K562 (cell line): ENCODE results near the gene PRAC1. TPM values are rescaled to one million over a fixed set of nuclear protein-coding genes. Genes with fewer than 3 reads are reported as not detected.

Experiments
- ATAC-seq: fragments of 200-7000 bp; cut with Tn5 transposase; 3 replicates; pipeline ENCODE4 v1.9.1; 2020; ENCODE audit warnings: moderate library complexity
- BruUV-seq: library from RNA; stranded (reverse); fragments of 400-500 nt; replicated peaks from 2 replicates; lab custom pipeline; 2021; lab: Mats Ljungman, UMichigan
- CTCF ChIA-PET: fragments of 300-600 bp; formaldehyde crosslinking; extraction: SDS; loops from one replicate; lab custom pipeline; 2021; ENCODE audit warnings: low intra/inter-chr PET ratio; lab: Yijun Ruan, JAX
- POLR2A ChIA-PET: fragments of 300-600, 350-650 bp; sonication (Branson Sonifier 250); formaldehyde crosslinking; extraction: SDS; loops from one replicate; lab custom pipeline; 2021; ENCODE audit warnings: antibody characterized with exemption, inconsistent platforms; lab: Yijun Ruan, JAX
- DNase-seq, 4 experiments: peaks; one replicate each; pipeline versions ENCODE4 v3.0.0 to v3.0.0-alpha.2; 2011 to 2018; ENCODE audit warnings: low spot score in 3 of 4, mixed read lengths in 3 of 4; ENCODE audit errors: extremely low read depth in 1 of 4
- FAIRE-seq: peaks from 2 replicates; lab custom pipeline; 2011; peaks lifted over from hg19 to GRCh38; lab: Jason Lieb, UNC
- H2AFZ ChIP-seq: 2 replicates; pipeline ENCODE4 v1.6.0; 2011; ENCODE audit warnings: low read depth, low read length, control low read depth, inconsistent platforms
- H3K27ac ChIP-seq: fragments of 200-600 bp; 3 replicates; pipeline ENCODE4 v1.8.0; 2011; ENCODE audit warnings: low read depth, mild to moderate bottlenecking, control low read depth, inconsistent platforms, low read length, moderate library complexity, mixed read lengths; ENCODE audit errors: extremely low read depth
- H3K27me3 ChIP-seq, 2 experiments: fragments of 300-600 bp in 1 of 2; 2 replicates in 1 of 2; 3 replicates in 1 of 2; pipeline versions ENCODE4 v1.6.0 to v1.8.0; 2011; ENCODE audit warnings: inconsistent platforms in 2 of 2, low read length in 2 of 2, mild to moderate bottlenecking in 1 of 2, mixed read lengths in 1 of 2, moderate library complexity in 1 of 2; ENCODE audit not compliant: control insufficient read depth in 2 of 2, insufficient read depth in 2 of 2
- H3K36me3 ChIP-seq: fragments of 300-600 bp; 3 replicates; pipeline ENCODE4 v1.8.0; 2011; ENCODE audit warnings: mild to moderate bottlenecking, low read length, inconsistent platforms; ENCODE audit not compliant: control insufficient read depth, insufficient read depth
- H3K4me1 ChIP-seq, 2 experiments: fragments of 200-600 bp in 1 of 2; replicated peaks in 1 of 2; 2 replicates in 1 of 2; 3 replicates in 1 of 2; pipeline versions ENCODE4 v1.5.1 to v1.8.0; 2011; ENCODE audit warnings: inconsistent platforms in 2 of 2, low read length in 2 of 2, mild to moderate bottlenecking in 1 of 2, mixed read lengths in 1 of 2, moderate library complexity in 1 of 2; ENCODE audit not compliant: control insufficient read depth in 2 of 2, insufficient read depth in 2 of 2
- H3K4me2 ChIP-seq: 2 replicates; pipeline ENCODE4 v1.6.1; 2011; ENCODE audit warnings: low read length, control low read depth, inconsistent platforms, mixed read lengths; ENCODE audit not compliant: insufficient read depth
- H3K4me3 ChIP-seq: fragments of 200-600 bp; sonication (generic), shearing (Covaris generic); 2 replicates; pipeline ENCODE4 v1.5.1; 2016; ENCODE audit warnings: control low read depth, inconsistent platforms
- H3K79me2 ChIP-seq: fragments of 200-600 bp; 3 replicates; pipeline ENCODE4 v1.8.0; 2011; ENCODE audit warnings: low read length, inconsistent platforms; ENCODE audit not compliant: control insufficient read depth, insufficient read depth
- H3K9ac ChIP-seq, 2 experiments: 2 replicates each; pipeline versions ENCODE4 v1.6.0 to v1.6.1; 2011; ENCODE audit warnings: low read depth in 2 of 2, low read length in 2 of 2, control low read depth in 1 of 2, inconsistent platforms in 1 of 2, mild to moderate bottlenecking in 1 of 2, mixed read lengths in 1 of 2; ENCODE audit not compliant: insufficient read depth in 1 of 2
- H3K9me1 ChIP-seq: one replicate; pipeline ENCODE4 v1.6.0; 2011; ENCODE audit warnings: inconsistent platforms, mild to moderate bottlenecking, low read length, moderate library complexity; ENCODE audit not compliant: control insufficient read depth, insufficient read depth
- H3K9me3 ChIP-seq: replicated peaks from 2 replicates; pipeline ENCODE4 v1.5.1; 2011; ENCODE audit warnings: low read depth, low read length, inconsistent platforms; ENCODE audit not compliant: control insufficient read depth, insufficient read depth
- H4K20me1 ChIP-seq: replicated peaks from 2 replicates; pipeline ENCODE4 v1.6.1; 2011; ENCODE audit warnings: low read length, inconsistent platforms, mixed read lengths; ENCODE audit not compliant: control insufficient read depth, insufficient read depth
- BMI1 ChIP-seq: fragments of 150-350 bp; IDR thresholded peaks from 2 replicates; pipeline ENCODE4 v1.6.1; 2014; ENCODE audit warnings: low read length
- CBX2 ChIP-seq: fragments of 200-600 bp; sonication (generic); IDR thresholded peaks from one replicate; pipeline ENCODE4 v1.6.1; 2012; ENCODE audit warnings: mild to moderate bottlenecking, low read length, inconsistent platforms; ENCODE audit not compliant: insufficient read depth, poor library complexity, severe bottlenecking
- ETS1 ChIP-seq: conservative IDR thresholded peaks from 2 replicates; pipeline ENCODE4 v1.6.1; 2011; ENCODE audit warnings: low read depth, mild to moderate bottlenecking, low read length; ENCODE audit not compliant: control insufficient read depth
- EWSR1 ChIP-seq: fragments of 450-650 bp; IDR thresholded peaks from 2 replicates; pipeline ENCODE4 v1.6.1; 2018; ENCODE audit warnings: borderline replicate concordance, mild to moderate bottlenecking, low read depth, moderate library complexity; ENCODE audit not compliant: partially characterized antibody
- JUND ChIP-seq, 2 experiments: IDR thresholded peaks; 2 replicates in 1 of 2; 3 replicates in 1 of 2; pipeline ENCODE4 v1.6.1; 2011; ENCODE audit warnings: borderline replicate concordance in 2 of 2, low read depth in 2 of 2, low read length in 2 of 2, improper control_type of control experiment in 1 of 2, missing biosample characterization in 1 of 2, missing genetic modification characterization in 1 of 2, missing genetic modification reagents in 1 of 2
- PHB ChIP-seq: fragments of 250-450 bp; sonication (Bioruptor Pico); IDR thresholded peaks from 2 replicates; pipeline ENCODE4 v1.5.0; 2021
- RREB1 ChIP-seq: fragments of 250-450 bp; sonication (Bioruptor Pico); IDR thresholded peaks from 2 replicates; pipeline ENCODE4 v1.4.0; 2020
- ZFP36 ChIP-seq: fragments of 150-350 bp; IDR thresholded peaks from 2 replicates; pipeline ENCODE4 v1.6.1; 2018; ENCODE audit warnings: low read length, low read depth; ENCODE audit not compliant: partially characterized antibody
- ZNF695 ChIP-seq: fragments of 450-650 bp; formaldehyde crosslinking; IDR thresholded peaks from 2 replicates; pipeline ENCODE4 v1.4.0; 2020; ENCODE audit warnings: mild to moderate bottlenecking, moderate library complexity
- ZNF740 ChIP-seq, 3 experiments: fragments of 200-800 bp in 1 of 3; sonication (Bioruptor generic) in 1 of 3; sonication (generic) in 1 of 3; formaldehyde crosslinking in 1 of 3; IDR thresholded peaks; 2 replicates each; pipeline versions ENCODE4 v1.6.1 to v1.8.0; 2016 to 2022; ENCODE audit warnings: mild to moderate bottlenecking in 2 of 3, missing compliant biosample characterization in 2 of 3, missing genetic modification characterization in 2 of 3, missing genetic modification reagents in 1 of 3
- WGBS: fragments of 100-300 bp; shearing (Covaris generic); methylation state at CpG from one replicate; pipeline ENCODE4 v1.1.6; 2016; ENCODE audit warnings: low coverage, mixed read lengths; ENCODE audit not compliant: insufficient coverage; ENCODE audit errors: missing lambda C conversion rate; 5-methylcytosine and 5-hydroxymethylcytosine counted together
- in situ Hi-C: fragments of 300-500 bp; cut with MboI; formaldehyde crosslinking; loops from 4 replicates; pipeline ENCODE4 v1.15.0; 2018; ENCODE audit warnings: inconsistent platforms, mixed read lengths
- intact Hi-C: fragments of 100-400 bp; cut with micrococcal nuclease; formaldehyde crosslinking; loops from 2 replicates; pipeline ENCODE4 v1.14.2; 2022
- polyA plus RNA-seq, 8 experiments: library from polyadenylated mRNA; depleted of rRNA in 4 of 8; stranded (reverse) in 5 of 8; unstranded in 3 of 8; fragments of >200 nt; fragmentation: Nextera tagmentation in 2 of 8; fragmentation: Illumina TruSeq in 1 of 8; extraction: Ambion mirVana in 2 of 8; extraction: Trizol in 1 of 8; gene quantifications; 2 replicates each; pipeline versions ENCODE4 v1.2.1 to v1.2.3, GENCODE V29; 2011 to 2014; ENCODE audit warnings: inconsistent platforms in 1 of 8, missing spikeins in 1 of 8
- total RNA-seq, 7 experiments: library from RNA; depleted of rRNA in 6 of 7; stranded (reverse); fragments of >200 nt in 6 of 7; fragmentation: Illumina TruSeq in 2 of 7; extraction: Trizol in 2 of 7; gene quantifications; 2 replicates each; pipeline versions ENCODE4 v1.2.1 to v1.2.3, GENCODE V29; 2011 to 2021; ENCODE audit warnings: low replicate concordance in 1 of 7

PRAC1 gene
- total and polyA plus RNA-seq, 9 of the 15 experiments (the other 6 are each of a cell fraction or from before 2014, with no cell fraction given) = not detected

GRCh38 chr17:48747445-48748363 lies 25.4 kb upstream of the PRAC1 start:
- Histone ChIP-seq H3K9me3 (no peaks in the 10 kb centered on the region), H3K4me2 (no peak overlapping the region), H3K9ac (no peak overlapping the region), H3K36me3 (no peaks in the 10 kb centered on the region), H4K20me1 (0 out of 2 replicates have a peak, but pooled peaks cover 7% of the 10 kb centered on the region), H3K4me1 (peaks cover 0 to 12% of the 10 kb centered on the region in 2 experiments; a peak in 1 of 5 replicates), H3K27ac (no peak overlapping the region), H3K4me3 (no peak overlapping the region), H3K79me2 (no peaks in the 10 kb centered on the region), H2AFZ (no peak overlapping the region), H3K9me1 (no peaks in the 10 kb centered on the region), H3K27me3 (peaks cover 72 to 74% of the 10 kb centered on the region in 2 experiments)
- in situ Hi-C loops (no loop called here), intact Hi-C loops (no loop called here)
- POLR2A ChIA-PET = interaction anchor here (0.7 kb wide), 1 partner anchor 18 kb away, joined by 3 read pairs; no protein-coding TSS in a partner anchor
- TF ChIP-seq JUND (IDR thresholded peaks at IDR 0.05; ENCODE audit: borderline replicate concordance, low read depth, low read length) (no peak), JUND (tag; IDR thresholded peaks at IDR 0.05; ENCODE audit: borderline replicate concordance, low read depth, low read length) (no peak), ZNF740 (CRISPR knock-in tag; IDR thresholded peaks at IDR 0.05) (no peak), ZNF740 (tag; IDR thresholded peaks at IDR 0.05) (no peak), ETS1 (no peak), BMI1 (0 out of 2 replicates have a peak, but pooled peaks have one; percentile 62), EWSR1 (no peak), ZNF695 (CRISPR knock-in tag) (no peak), RREB1 (CRISPR knock-in tag) (no peak), CBX2 (peak; percentile 95), ZFP36 (peak; percentile 32), PHB (CRISPR knock-in tag) (no peak)
- no TSS peak for BruUV-seq
- DNase-seq (no peak), FAIRE-seq (peak; percentile 6), ATAC-seq (peak; percentile 46; the same call in 2 of the 3 replicates)
- WGBS = 10% methylated on average over 41 of the region's 53 CpGs
- CTCF ChIA-PET = no interaction called here
